ENCODE data around the gene RP2. TPM values are rescaled to one million over a fixed set of nuclear protein-coding genes. Genes with fewer than 3 reads are reported as not detected.
A peak's percentile ranks its signal among the peaks of the same experiment; 100 is the strongest.

RP2 gene
- total RNA-seq, 4 donors from 2014 or later: 7.2 to 10.6 (median 9.4) TPM

DNA sequence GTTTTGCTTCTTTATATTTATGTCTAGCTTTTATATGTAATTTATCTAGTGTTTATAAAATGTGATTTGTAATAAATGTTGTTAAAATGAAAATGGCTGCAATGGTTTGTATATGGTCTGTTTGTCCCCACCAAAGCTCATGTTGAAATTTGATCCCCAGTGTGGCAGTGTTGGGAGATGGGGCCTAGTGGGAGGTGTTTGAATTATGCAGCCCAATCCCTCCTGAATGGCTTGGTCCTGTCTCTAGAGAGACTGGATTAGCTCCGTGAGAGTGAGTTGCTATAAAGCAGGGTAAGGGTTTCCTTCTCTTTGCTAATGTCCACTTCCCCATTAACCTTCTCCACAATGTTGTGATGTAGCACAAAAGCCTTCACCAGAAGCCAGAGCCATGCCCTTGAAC, 45.4 kb downstream of the RP2 start:
- Histone ChIP-seq H3K9me3 (no peaks in the 10 kb centered on the region), H3K4me1 (no peaks in the 10 kb centered on the region), H3K27ac (replicated peaks in 1 of 4) (no peak overlapping the region), H3K36me3 (peaks cover 0 to 3% (median 0%) of the 10 kb centered on the region in 4 donors), H3K27me3 (no peaks in the 10 kb centered on the region), H3K4me3 (no peak overlapping the region)
- no peak for DNase-seq (ENCODE audit: extremely low spot score)
- WGBS: 44% methylated on average over 1 of the region's 1 CpG
- intact Hi-C loops (cut with DNase I): no loop called here
- TF ChIP-seq EP300 (IDR thresholded peaks at IDR 0.05) (no peak), POLR2A (IDR thresholded peaks at IDR 0.05; ENCODE audit: low read depth) (no peak), POLR2AphosphoS5 (IDR thresholded peaks at IDR 0.05) (no peak), CTCF (IDR thresholded peaks at IDR 0.05) (no peak)

DNA sequence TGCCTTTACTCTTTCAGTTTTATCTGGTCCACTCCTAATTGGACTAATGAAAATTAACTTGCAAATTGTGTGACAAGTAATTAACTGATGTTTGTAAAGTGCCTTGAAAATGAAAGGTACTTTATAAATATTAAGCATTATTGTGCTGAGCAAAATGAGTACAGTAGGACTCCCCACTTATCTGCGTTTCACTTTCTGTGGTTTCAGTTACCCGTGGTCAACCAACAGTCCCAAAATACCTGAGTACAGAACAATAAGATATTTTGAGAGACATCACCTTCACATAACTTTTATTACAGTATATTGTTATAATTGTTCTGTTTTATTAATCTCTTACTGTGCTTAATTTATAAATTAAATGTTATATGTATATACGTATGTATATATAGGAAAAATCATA, 48.0 kb downstream of the RP2 start:
- Histone ChIP-seq H3K27ac (replicated peaks in 1 of 4) (no peak overlapping the region), H3K36me3 (peaks cover 0 to 8% (median 0%) of the 10 kb centered on the region in 4 donors), H3K27me3 (no peaks in the 10 kb centered on the region), H3K4me3 (no peak overlapping the region), H3K4me1 (no peaks in the 10 kb centered on the region), H3K9me3 (no peaks in the 10 kb centered on the region)
- TF ChIP-seq POLR2A (IDR thresholded peaks at IDR 0.05; ENCODE audit: low read depth) (no peak), EP300 (IDR thresholded peaks at IDR 0.05) (no peak), CTCF (IDR thresholded peaks at IDR 0.05) (no peak), POLR2AphosphoS5 (IDR thresholded peaks at IDR 0.05) (no peak)
- intact Hi-C loops (cut with DNase I): no loop called here
- no peak for DNase-seq (ENCODE audit: extremely low spot score)
- WGBS: 77% methylated on average over 3 of the region's 3 CpGs

GRCh38 chrX:46898207-46898606, 61.4 kb downstream of the RP2 start:
- Histone ChIP-seq H3K9me3 (no peaks in the 10 kb centered on the region), H3K4me3 (no peak overlapping the region), H3K36me3 (no peaks in the 10 kb centered on the region), H3K27ac (replicated peaks in 1 of 4) (no peak overlapping the region), H3K4me1 (no peaks in the 10 kb centered on the region), H3K27me3 (no peaks in the 10 kb centered on the region)
- intact Hi-C loops (cut with DNase I): no loop called here
- no peak for DNase-seq (ENCODE audit: extremely low spot score)
- TF ChIP-seq CTCF (IDR thresholded peaks at IDR 0.05): no peak
- no peak for TF ChIP-seq EP300 (IDR thresholded peaks at IDR 0.05)
- TF ChIP-seq POLR2A (IDR thresholded peaks at IDR 0.05; ENCODE audit: low read depth): no peak
- TF ChIP-seq POLR2AphosphoS5 (IDR thresholded peaks at IDR 0.05): no peak

DNA sequence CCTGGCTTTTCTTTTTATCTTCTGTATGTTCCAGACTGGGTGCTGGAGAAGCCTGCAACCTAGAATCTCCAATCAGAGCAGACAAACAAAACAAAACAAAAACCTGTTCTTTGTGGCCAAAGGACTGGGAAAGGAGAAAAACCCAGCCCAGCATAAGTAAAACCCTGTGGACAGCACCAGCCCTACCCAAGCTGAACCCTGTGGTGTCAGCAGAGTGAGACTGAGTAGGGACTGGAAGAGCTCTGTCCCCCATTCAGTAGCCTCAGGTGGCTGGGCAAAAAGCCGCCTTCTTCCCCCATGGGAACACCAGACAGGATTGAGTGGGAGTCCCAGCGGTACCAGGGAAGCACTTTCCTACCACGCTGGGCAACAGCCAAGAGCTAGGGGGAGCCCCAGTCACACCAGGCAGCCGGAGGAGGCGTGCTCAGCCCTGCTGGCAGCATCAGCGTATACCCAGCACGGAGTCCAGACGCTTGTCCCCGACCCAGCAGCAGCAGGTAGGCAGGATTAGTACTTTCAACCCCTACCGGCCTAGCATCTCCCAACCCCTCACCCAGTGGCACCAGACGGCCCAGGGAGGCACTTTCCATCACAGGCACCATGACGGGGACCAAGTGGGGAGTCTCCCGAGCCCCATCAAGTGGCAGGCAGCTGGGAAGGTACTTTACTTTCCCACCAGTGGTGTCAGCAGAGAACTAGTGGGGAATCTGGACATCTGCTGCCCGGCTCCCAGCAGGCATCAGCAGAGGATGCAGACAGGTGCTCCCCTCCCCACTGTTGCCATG, 66.8 kb downstream of the RP2 start:
- Histone ChIP-seq H3K27me3 (no peaks in the 10 kb centered on the region), H3K4me1 (peaks cover 0 to 4% (median 2%) of the 10 kb centered on the region in 4 donors), H3K36me3 (no peaks in the 10 kb centered on the region), H3K27ac (replicated peaks in 1 of 4) (peak overlapping the region in 2 of 4 donors; percentile 20 to 49), H3K4me3 (peak overlapping the region; percentile 50 to 63 (median 51)), H3K9me3 (no peaks in the 10 kb centered on the region)
- TF ChIP-seq EP300 (IDR thresholded peaks at IDR 0.05) (no peak), CTCF (IDR thresholded peaks at IDR 0.05) (peak; percentile 55 to 64 (median 58)), POLR2AphosphoS5 (IDR thresholded peaks at IDR 0.05) (peak in 1 of 2 donors; percentile 33), POLR2A (IDR thresholded peaks at IDR 0.05; ENCODE audit: low read depth) (no peak)
- intact Hi-C loops (cut with DNase I): loop anchor here (2.0 to 10.0 kb wide), 2 partner anchors 69 to 127 kb away; partner anchors contain the start of gene RP2
- WGBS: 19% methylated on average over 5 of the region's 14 CpGs
- peak; percentile 91 for DNase-seq (ENCODE audit: extremely low spot score)

Measured in esophagus muscularis mucosa (tissue), 4 donors.